HG02938 (cell line): Measurements from ENCODE around the gene PRR23A.

Experiments used
- ATAC-seq: cut with Tn5 transposase; IDR thresholded peaks from one replicate; pipeline ENCODE4 v1.9.1; 2021; ENCODE audit warnings: mild to moderate bottlenecking, moderate library complexity; ENCODE audit not compliant: unreplicated experiment

The PRR23A gene

GRCh38 chr3:138974462-138974861, 31.6 kb downstream of the PRR23A start:
- no peak for ATAC-seq

- ATAC-seq, result no peak
Measured at GRCh38 chr3:138972941-138973340, 33.1 kb downstream of the PRR23A start.

GRCh38 chr3:138971766-138972320, 34.2 kb downstream of the PRR23A start:
- no peak for ATAC-seq

GRCh38 chr3:138964923-138965322, 41.1 kb downstream of the PRR23A start:
- ATAC-seq, result no peak

- ATAC-seq, result no peak
Measured at GRCh38 chr3:138964264-138964663, 41.8 kb downstream of the PRR23A start.

- ATAC-seq, result no peak
Measured at GRCh38 chr3:138962854-138963560, 43.1 kb downstream of the PRR23A start.

- ATAC-seq, result no peak
Measured at GRCh38 chr3:138960417-138960852, 45.6 kb downstream of the PRR23A start.
